Ascending aorta (tissue), 2 donors: ENCODE results near the gene COLQ. TPM values are rescaled to one million over a fixed set of nuclear protein-coding genes. Genes with fewer than 3 reads are reported as not detected.

ENCODE experiments used
- DNase-seq, 2 donors: peaks; one replicate each; pipeline ENCODE4 v3.0.0-alpha.2; 2019; ENCODE audit warnings: low spot score in 2 of 2
- H3K27ac ChIP-seq, 2 donors: fragments of 200-600 bp; sonication (generic); one replicate each; pipeline ENCODE4 v1.5.1; 2016 to 2017; ENCODE audit warnings: mild to moderate bottlenecking in 1 of 2
- H3K27me3 ChIP-seq: fragments of 200-600 bp; sonication (generic); one replicate; pipeline ENCODE4 v1.5.1; 2017
- H3K36me3 ChIP-seq, 2 donors: fragments of 200-600 bp; sonication (generic); one replicate each; pipeline ENCODE4 v1.5.1; 2016
- H3K4me1 ChIP-seq, 2 donors: fragments of 200-600 bp; sonication (generic); one replicate each; pipeline ENCODE4 v1.5.1; 2016 to 2017; ENCODE audit warnings: mild to moderate bottlenecking in 1 of 2
- H3K4me3 ChIP-seq, 2 donors: fragments of 200-600 bp; sonication (generic); one replicate each; pipeline ENCODE4 v1.5.1; 2016 to 2017; ENCODE audit warnings: mild to moderate bottlenecking in 1 of 2
- H3K9me3 ChIP-seq, 2 donors: fragments of 200-600 bp; sonication (generic); one replicate each; pipeline ENCODE4 v1.5.1; 2016
- CTCF ChIP-seq, 3 experiments: fragments of 200-600 bp in 2 of 3; fragments of 450-650 bp in 1 of 3; sonication (generic) in 2 of 3; IDR thresholded peaks; one replicate each; pipeline ENCODE4 v1.5.1; 2016 to 2019; ENCODE audit warnings: antibody characterized with exemption in 3 of 3, mild to moderate bottlenecking in 1 of 3, moderate library complexity in 1 of 3
- intact Hi-C: fragments of 100-400 bp; cut with DNase I; formaldehyde crosslinking; loops from one replicate; pipeline ENCODE4 v1.15.1; 2023
- total RNA-seq: library from RNA; depleted of rRNA; stranded (reverse); fragments of >200 nt; gene quantifications from one replicate; pipeline ENCODE4 v1.1.0, GENCODE V29; 2016

The COLQ gene
- total RNA-seq, 1 donor from 2014 or later = 4.6 TPM

DNA sequence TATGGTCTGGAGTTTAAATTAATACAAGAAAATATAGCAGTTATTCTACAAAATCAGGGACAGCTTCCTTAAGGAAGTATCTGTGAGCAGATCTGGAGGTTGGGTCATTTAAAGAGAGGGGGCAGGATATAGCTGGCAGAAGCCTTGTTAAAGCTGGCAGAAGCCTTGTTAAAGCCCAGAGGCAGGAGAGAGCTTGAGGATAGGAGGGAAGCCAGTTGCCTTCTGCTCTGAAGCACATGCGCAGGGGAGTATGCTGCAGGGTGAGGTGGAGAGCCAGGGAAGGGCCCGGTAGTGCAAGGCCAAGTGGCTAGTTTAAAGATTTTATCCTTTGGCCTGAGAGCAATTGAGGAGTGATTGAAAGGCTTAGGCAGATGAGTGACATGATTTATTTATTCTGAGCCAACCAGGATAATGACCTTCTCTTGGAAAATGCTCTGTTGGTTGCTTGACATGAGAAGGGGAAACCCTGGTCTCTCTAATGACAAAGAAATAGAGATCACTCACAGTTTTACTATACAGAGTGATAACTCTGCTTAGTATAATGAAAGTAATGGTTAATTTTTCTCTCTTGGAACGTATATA, 90.2 kb downstream of the COLQ start:
- Histone ChIP-seq H3K9me3 (no peaks in the 10 kb centered on the region), H3K27ac (no peak overlapping the region), H3K36me3 (peaks cover 18 to 55% of the 10 kb centered on the region in 2 donors), H3K27me3 (no peaks in the 10 kb centered on the region), H3K4me1 (peaks cover 3 to 4% of the 10 kb centered on the region in 2 donors), H3K4me3 (no peak overlapping the region)
- intact Hi-C loops = no loop called here
- no peak for TF ChIP-seq CTCF (IDR thresholded peaks at IDR 0.05)
- DNase-seq = no peak

DNA sequence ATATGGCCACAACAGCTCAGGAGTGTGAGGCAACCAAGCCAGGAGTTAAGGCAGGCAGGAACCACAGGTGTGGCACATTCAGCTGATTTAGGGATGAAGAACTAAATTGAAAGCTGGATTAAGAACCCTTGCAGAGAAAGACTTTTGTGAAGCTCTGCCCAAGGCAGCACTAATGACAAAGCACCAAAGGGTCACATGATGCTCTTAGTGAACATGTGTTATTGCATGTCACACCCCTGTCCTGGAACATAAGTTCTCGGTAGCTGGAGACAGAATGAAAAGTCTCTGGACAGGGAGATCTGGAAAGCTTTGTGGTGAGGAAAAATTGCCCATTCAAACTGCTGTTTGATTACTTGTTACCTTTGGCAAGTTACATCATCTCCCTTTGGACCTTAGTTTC, 90.9 kb downstream of the COLQ start:
- peaks cover 5 to 10% of the 10 kb centered on the region in 2 donors for H3K4me1 ChIP-seq
- no peaks in the 10 kb centered on the region for H3K9me3 ChIP-seq
- no peak for DNase-seq
- intact Hi-C loops = no loop called here
- peaks cover 16 to 47% of the 10 kb centered on the region in 2 donors for H3K36me3 ChIP-seq
- H3K27me3 ChIP-seq = no peaks in the 10 kb centered on the region
- TF ChIP-seq CTCF (IDR thresholded peaks at IDR 0.05) = no peak
- H3K27ac ChIP-seq = no peak overlapping the region
- H3K4me3 ChIP-seq = no peak overlapping the region

- Histone ChIP-seq H3K27me3 (no peaks in the 10 kb centered on the region), H3K27ac (peak overlapping the region; percentile 14 to 90), H3K9me3 (no peaks in the 10 kb centered on the region), H3K4me1 (peaks cover 5 to 10% of the 10 kb centered on the region in 2 donors), H3K4me3 (peak overlapping the region; percentile 78 to 93), H3K36me3 (peaks cover 1 to 32% of the 10 kb centered on the region in 2 donors)
- no peak for TF ChIP-seq CTCF (IDR thresholded peaks at IDR 0.05)
- intact Hi-C loops = loop anchor here (2.0 to 5.0 kb wide), 2 partner anchors 128 to 222 kb away; partner anchors contain the start of gene CAPN7
- DNase-seq = no peak
These were observed 92.4 kb downstream of the COLQ start for GRCh38 chr3:15429080-15429479.

DNA sequence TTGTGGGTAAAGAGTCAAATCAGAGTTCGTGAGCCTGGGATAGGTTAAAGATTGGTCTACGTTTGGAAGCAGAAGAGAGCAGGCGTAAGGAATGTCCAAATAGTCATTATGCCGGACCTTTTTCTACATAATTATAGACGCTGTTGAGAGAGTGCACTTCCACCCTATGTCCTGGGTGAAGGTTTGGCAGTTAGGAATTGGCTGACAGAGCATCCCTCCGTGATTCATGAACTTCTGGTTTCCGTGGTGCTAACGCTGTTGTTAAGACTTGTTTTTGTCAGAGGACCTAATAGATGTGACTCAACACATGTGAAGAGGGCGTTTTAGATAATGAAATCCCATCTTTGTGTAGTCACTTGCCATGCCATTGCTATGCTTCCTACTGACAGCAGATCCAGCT, 93.0 kb downstream of the COLQ start:
- Histone ChIP-seq H3K9me3 (no peaks in the 10 kb centered on the region), H3K27me3 (no peaks in the 10 kb centered on the region), H3K4me3 (peak overlapping the region; percentile 78 to 93), H3K4me1 (peaks cover 5 to 10% of the 10 kb centered on the region in 2 donors), H3K36me3 (peaks cover 0 to 30% of the 10 kb centered on the region in 2 donors), H3K27ac (peak overlapping the region; percentile 86 to 90)
- no peak for DNase-seq
- intact Hi-C loops = loop anchor here (2.0 to 5.0 kb wide), 2 partner anchors 128 to 221 kb away; partner anchors contain the start of gene CAPN7
- TF ChIP-seq CTCF (IDR thresholded peaks at IDR 0.05) = no peak

DNA sequence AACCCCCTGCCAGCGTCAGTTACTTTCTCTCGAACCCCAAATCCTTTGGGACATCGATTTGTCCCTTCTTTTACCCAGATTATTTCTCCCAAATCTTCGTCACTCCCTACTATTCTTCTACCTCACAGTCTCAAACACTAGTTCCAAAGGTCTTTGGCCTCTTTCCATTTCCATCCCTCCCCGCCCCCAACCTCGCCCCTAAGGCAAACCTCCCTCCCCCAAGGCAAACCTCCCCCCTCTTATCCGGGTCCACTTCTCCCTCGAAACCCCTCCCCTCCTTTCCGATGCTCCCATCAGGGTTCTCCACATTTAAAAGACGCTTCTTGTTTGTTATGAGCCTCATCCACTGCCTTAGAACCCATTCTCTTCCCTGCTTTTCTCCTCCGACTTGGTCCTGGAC, 93.5 kb downstream of the COLQ start:
- peaks cover 5 to 10% of the 10 kb centered on the region in 2 donors for H3K4me1 ChIP-seq
- intact Hi-C loops = loop anchor here (2.0 to 5.0 kb wide), 2 partner anchors 129 to 221 kb away; partner anchors contain the start of gene CAPN7
- peak overlapping the region; percentile 86 to 90 for H3K27ac ChIP-seq
- peaks cover 0 to 31% of the 10 kb centered on the region in 2 donors for H3K36me3 ChIP-seq
- no peak for TF ChIP-seq CTCF (IDR thresholded peaks at IDR 0.05)
- no peaks in the 10 kb centered on the region for H3K27me3 ChIP-seq
- H3K9me3 ChIP-seq = no peaks in the 10 kb centered on the region
- no peak for DNase-seq
- H3K4me3 ChIP-seq = peak overlapping the region; percentile 78 to 93
